PC-3 (cell line): Measurements from ENCODE around the gene CTAGE15. TPM values are rescaled to one million over a fixed set of nuclear protein-coding genes. Genes with fewer than 3 reads are reported as not detected.
"Not testable (repeated sequence)": the region's sequence is repeated elsewhere in the genome, so short reads cannot be mapped to it uniquely, and the experiment has no call there.

Source experiments
- ATAC-seq: fragments of 200-7000 bp; cut with Tn5 transposase; 2 replicates; pipeline ENCODE4 v1.9.1; 2020; ENCODE audit warnings: mild to moderate bottlenecking, moderate library complexity
- BruUV-seq: library from RNA; stranded (reverse); fragments of 400-500 nt; replicated peaks from 2 replicates; lab custom pipeline; 2021; lab: Mats Ljungman, UMichigan
- CTCF ChIA-PET: fragments of 300-600 bp; sonication (Branson Sonifier 250); formaldehyde crosslinking; loops from one replicate; lab custom pipeline; 2022; ENCODE audit warnings: antibody characterized with exemption; lab: Charles Lee
- POLR2A ChIA-PET: fragments of 300-600 bp; sonication (Branson Sonifier 250); formaldehyde crosslinking; loops from one replicate; lab custom pipeline; 2022; ENCODE audit warnings: antibody characterized with exemption; ENCODE audit not compliant: unreplicated experiment; lab: Charles Lee
- DNase-seq: peaks from one replicate; pipeline ENCODE4 v3.0.0-alpha.2; 2015
- H2AFZ ChIP-seq: fragments of 300-600 bp; sonication (generic); 2 replicates; pipeline ENCODE4 v1.6.0; 2016; ENCODE audit warnings: antibody characterized with exemption, low read length
- H3F3A ChIP-seq: fragments of 300-600 bp; sonication (generic); one replicate; pipeline ENCODE4 v1.6.0; 2017; ENCODE audit warnings: antibody characterized with exemption, low read length, control low read depth, mild to moderate bottlenecking; ENCODE audit not compliant: unreplicated experiment
- H3K27ac ChIP-seq: fragments of 300-600 bp; sonication (generic); 2 replicates; pipeline ENCODE4 v1.5.1; 2016; ENCODE audit warnings: mild to moderate bottlenecking, low read length
- H3K27me3 ChIP-seq: fragments of 300-600 bp; sonication (generic); 2 replicates; pipeline ENCODE4 v1.6.1; 2016; ENCODE audit warnings: low read length, mixed read lengths
- H3K36me3 ChIP-seq: fragments of 300-600 bp; sonication (generic); 2 replicates; pipeline ENCODE4 v1.6.1; 2016; ENCODE audit warnings: low read depth, mixed run types, low read length, mixed read lengths
- H3K4me1 ChIP-seq: fragments of 300-600 bp; sonication (generic); 2 replicates; pipeline ENCODE4 v1.5.1; 2016; ENCODE audit warnings: low read length; ENCODE audit not compliant: insufficient read depth
- H3K4me2 ChIP-seq: fragments of 300-600 bp; sonication (generic); 2 replicates; pipeline ENCODE4 v1.6.0; 2016; ENCODE audit warnings: low read length
- H3K4me3 ChIP-seq: fragments of 300-600 bp; sonication (generic); 2 replicates; pipeline ENCODE4 v1.5.1; 2016; ENCODE audit warnings: mild to moderate bottlenecking, low read length, mixed read lengths
- H3K79me2 ChIP-seq: fragments of 300-600 bp; sonication (generic); 2 replicates; pipeline ENCODE4 v1.6.1; 2017; ENCODE audit warnings: low read length, mixed read lengths
- H3K9ac ChIP-seq: fragments of 300-600 bp; sonication (generic); 2 replicates; pipeline ENCODE4 v1.6.0; 2016; ENCODE audit warnings: mild to moderate bottlenecking, low read length
- H3K9me2 ChIP-seq: fragments of 300-600 bp; sonication (generic); replicated peaks from 2 replicates; pipeline ENCODE4 v1.6.1; 2016; ENCODE audit warnings: mixed run types, low read length, mixed read lengths
- H3K9me3 ChIP-seq: fragments of 300-600 bp; sonication (generic); 2 replicates; pipeline ENCODE4 v1.6.1; 2016; ENCODE audit warnings: low read length, mixed read lengths
- H4K20me1 ChIP-seq: fragments of 300-600 bp; sonication (generic); 2 replicates; pipeline ENCODE4 v1.6.1; 2016; ENCODE audit warnings: low read length, mixed read lengths
- intact Hi-C: fragments of 100-400 bp; cut with micrococcal nuclease; formaldehyde crosslinking; loops from 2 replicates; pipeline ENCODE4 v1.9.0; 2023
- total RNA-seq: library from RNA; depleted of rRNA; stranded (reverse); fragments of >200 nt; gene quantifications from 2 replicates; pipeline ENCODE4 v1.2.3, GENCODE V29; 2014; rRNA removed

Gene CTAGE15
- total RNA-seq, 1 experiment from 2014 or later: 0.29 TPM

DNA sequence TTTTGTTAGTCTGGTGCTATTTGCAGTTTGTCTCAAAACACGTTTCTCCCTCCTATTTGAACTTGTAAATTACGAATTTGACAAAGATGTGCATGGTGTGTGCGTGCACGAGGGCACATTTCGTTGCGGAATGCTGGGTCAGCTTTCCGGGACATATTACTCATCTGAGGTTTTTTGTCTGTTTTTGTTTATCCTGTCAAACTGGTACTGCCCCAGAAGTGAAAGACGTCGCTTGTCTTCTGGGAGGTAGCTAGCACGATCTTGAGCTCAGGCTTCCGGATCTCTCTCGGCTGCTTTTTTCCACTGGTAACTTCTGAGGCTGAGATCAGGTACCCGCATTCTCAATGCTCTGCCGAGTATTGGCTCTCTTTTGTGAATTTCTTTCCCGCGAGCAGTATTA lies 49.6 kb downstream of the CTAGE15 start:
- ATAC-seq: peak; percentile 33
- intact Hi-C loops, DNase-seq, POLR2A ChIA-PET, BruUV-seq, H3F3A ChIP-seq, H3K27ac ChIP-seq, H3K4me3 ChIP-seq, H3K36me3 ChIP-seq, H3K27me3 ChIP-seq, H3K79me2 ChIP-seq, H3K9ac ChIP-seq, H2AFZ ChIP-seq, H3K9me3 ChIP-seq, H3K9me2 ChIP-seq, CTCF ChIA-PET, H3K4me1 ChIP-seq, H4K20me1 ChIP-seq, H3K4me2 ChIP-seq: not testable (repeated sequence)

DNA sequence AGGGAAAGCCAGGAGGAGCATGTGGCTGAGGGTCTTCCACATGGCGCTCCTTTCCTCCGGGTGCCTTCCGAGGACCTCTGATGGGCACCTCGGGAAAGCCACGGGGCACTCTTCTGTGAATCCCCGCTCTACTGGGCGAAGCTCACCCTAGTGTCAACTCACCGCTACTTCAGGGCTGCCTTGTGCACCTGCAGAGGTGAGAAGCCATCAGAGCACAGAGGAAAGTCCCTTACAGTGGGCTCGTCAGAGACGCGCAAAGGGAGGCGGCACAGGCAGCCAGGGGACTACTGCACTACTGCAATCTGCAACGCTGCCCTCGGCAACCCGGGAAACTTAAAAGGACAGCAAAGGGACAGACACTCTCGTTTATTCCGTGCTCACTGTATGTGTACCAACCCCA lies 50.5 kb downstream of the CTAGE15 start:
- H3K36me3 ChIP-seq, H3K4me3 ChIP-seq, H3F3A ChIP-seq, H3K27ac ChIP-seq, CTCF ChIA-PET, H3K9me3 ChIP-seq, DNase-seq, H3K4me2 ChIP-seq, H3K4me1 ChIP-seq, intact Hi-C loops, H3K27me3 ChIP-seq, BruUV-seq, H3K9ac ChIP-seq, H2AFZ ChIP-seq, H3K79me2 ChIP-seq, H4K20me1 ChIP-seq, POLR2A ChIA-PET, H3K9me2 ChIP-seq: not testable (repeated sequence)
- ATAC-seq: peak; percentile 9

Other genes starting within 250 kb of the CTAGE15 start
- 6.9 and 7.7 TPM in 2 replicates for gene FAM131B, start 209.1 kb upstream of the CTAGE15 start, total RNA-seq
- 103 and 108 TPM in 2 replicates for gene ZYX, start 190.5 kb upstream of the CTAGE15 start, total RNA-seq
- gene EPHA1, start 162.9 kb upstream of the CTAGE15 start, total RNA-seq: 43.9 and 46.4 TPM in 2 replicates
- gene TAS2R60, start 128.3 kb upstream of the CTAGE15 start, total RNA-seq: not detected in 2 replicates
- not detected in 2 replicates for gene TAS2R41, start 93.9 kb upstream of the CTAGE15 start, total RNA-seq
- 7.9 and 9.7 TPM in 2 replicates for gene TCAF2, start 49.2 kb downstream of the CTAGE15 start, total RNA-seq
- gene CTAGE6, start 185.9 kb downstream of the CTAGE15 start, total RNA-seq: not detected in 2 replicates